Ovary (tissue), 3 donors: ENCODE results near the gene GSTO1.
"Not testable (repeated sequence)": the region's sequence is repeated elsewhere in the genome, so short reads cannot be mapped to it uniquely, and the experiment has no call there.

Source experiments
- CTCF ChIP-seq, 3 donors: fragments of 450-650 bp in 2 of 3; fragments of 200-600 bp in 1 of 3; IDR thresholded peaks; one replicate each; pipeline versions ENCODE4 v1.5.1 to v1.8.0; 2016 to 2022; ENCODE audit warnings: antibody characterized with exemption in 3 of 3, mild to moderate bottlenecking in 1 of 3
- EP300 ChIP-seq: sonication (generic); formaldehyde crosslinking; IDR thresholded peaks from one replicate; pipeline ENCODE4 v1.6.1; 2017; ENCODE audit warnings: antibody characterized with exemption
- donor health status: DM: no; HTN: no; CAD: no.

DNA sequence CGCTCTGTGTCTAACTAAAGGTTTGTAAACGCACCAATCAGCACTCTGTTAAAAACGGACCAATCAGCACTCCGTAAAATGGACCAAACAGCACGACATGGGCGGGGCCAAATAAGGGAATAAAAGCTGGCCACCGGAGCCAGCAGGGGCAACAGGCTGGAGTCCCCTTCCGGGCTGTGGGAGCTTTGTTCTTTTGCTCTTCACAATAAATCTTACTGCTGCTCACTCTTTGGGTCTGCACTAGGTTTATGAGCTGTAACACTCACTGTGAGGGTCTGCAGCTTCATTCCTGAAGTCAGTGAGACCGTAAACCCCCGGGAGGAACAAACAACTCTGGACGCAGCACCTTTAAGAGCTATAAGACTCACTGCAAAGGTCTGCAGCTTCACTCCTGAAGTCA lies 5.8 kb upstream of the GSTO1 start:
- not testable (repeated sequence) for TF ChIP-seq EP300; CTCF (IDR thresholded peaks at IDR 0.05)
